Lung (tissue), 12 donors: Measurements from ENCODE around the gene PDP2. TPM values are rescaled to one million over a fixed set of nuclear protein-coding genes. Genes with fewer than 3 reads are reported as not detected.

Source experiments
- ATAC-seq: fragments of 200-7000 bp; cut with Tn5 transposase; one replicate; pipeline ENCODE4 v1.9.1; 2020; ENCODE audit warnings: moderate number of reproducible peaks; ENCODE audit not compliant: insufficient read depth, low FRiP score
- DNase-seq, 3 donors: peaks; one replicate each; pipeline ENCODE4 v3.0.0-alpha.2; 2013 to 2017
- H3K27ac ChIP-seq, 2 donors: one replicate each; pipeline ENCODE4 v1.5.1; 2013; ENCODE audit warnings: mild to moderate bottlenecking in 2 of 2, moderate library complexity in 2 of 2, control low read depth in 1 of 2, inconsistent platforms in 1 of 2, low read depth in 1 of 2, low read length in 1 of 2
- H3K27me3 ChIP-seq, 3 donors: one replicate each; pipeline ENCODE4 v1.5.1; 2013; ENCODE audit warnings: low read length in 2 of 3; ENCODE audit not compliant: control insufficient read depth in 3 of 3, insufficient read depth in 3 of 3
- H3K36me3 ChIP-seq, 4 donors: one replicate each; pipeline ENCODE4 v1.5.1; 2013; ENCODE audit warnings: low read length in 4 of 4, mild to moderate bottlenecking in 1 of 4, moderate library complexity in 1 of 4; ENCODE audit not compliant: control insufficient read depth in 4 of 4, insufficient read depth in 4 of 4
- H3K4me1 ChIP-seq, 5 donors: one replicate each; pipeline ENCODE4 v1.5.1; 2013; ENCODE audit warnings: low read length in 5 of 5, mild to moderate bottlenecking in 2 of 5, moderate library complexity in 1 of 5; ENCODE audit not compliant: control insufficient read depth in 5 of 5, insufficient read depth in 5 of 5
- H3K4me3 ChIP-seq: one replicate; pipeline ENCODE4 v1.5.1; 2013; ENCODE audit warnings: mild to moderate bottlenecking, control low read depth, moderate library complexity
- H3K9ac ChIP-seq, 2 donors: one replicate each; pipeline ENCODE4 v1.5.1; 2013; ENCODE audit warnings: low read length in 2 of 2, control low read depth in 1 of 2; ENCODE audit not compliant: insufficient read depth in 1 of 2
- H3K9me3 ChIP-seq, 4 donors: one replicate each; pipeline ENCODE4 v1.5.1; 2013; ENCODE audit warnings: low read length in 3 of 4, mild to moderate bottlenecking in 1 of 4, moderate library complexity in 1 of 4; ENCODE audit not compliant: control insufficient read depth in 4 of 4, insufficient read depth in 3 of 4
- WGBS, 2 donors: extraction: QIAGEN DNeasy Blood & Tissue Kit; methylation state at CpG; one replicate each; pipeline ENCODE4 v1.1.7; 2013; 5-methylcytosine and 5-hydroxymethylcytosine counted together
- polyA plus RNA-seq, 2 donors: library from polyadenylated mRNA; stranded (reverse); fragments of 200-250 nt; gene quantifications; one replicate each; pipeline ENCODE4 v1.2.1, GENCODE V29; 2013
- total RNA-seq, 2 donors: library from RNA; depleted of rRNA in 1 of 2; stranded (reverse); fragments of >200 nt in 1 of 2; gene quantifications; one replicate each; pipeline ENCODE4 v1.2.1, GENCODE V29; 2014 to 2021
- TF ChIP-seq, protein P1 (sequence below): IDR thresholded peaks from 2 replicates; pipeline ENCODE4 v1.5.1; 2012; ENCODE audit warnings: mild to moderate bottlenecking; ENCODE audit errors: control extremely low read depth, extremely low read depth
- donor health status: control.
- donor health status: control.
- donor health status: Bipolar disorder and iron deficiency.
- donor health status: healthy.
- donor health status: DM: yes; HTN: yes; CAD: no.

PDP2 gene
- total and polyA plus RNA-seq, 4 donors: 4.5 to 23.0 (median 13.1) TPM

DNA sequence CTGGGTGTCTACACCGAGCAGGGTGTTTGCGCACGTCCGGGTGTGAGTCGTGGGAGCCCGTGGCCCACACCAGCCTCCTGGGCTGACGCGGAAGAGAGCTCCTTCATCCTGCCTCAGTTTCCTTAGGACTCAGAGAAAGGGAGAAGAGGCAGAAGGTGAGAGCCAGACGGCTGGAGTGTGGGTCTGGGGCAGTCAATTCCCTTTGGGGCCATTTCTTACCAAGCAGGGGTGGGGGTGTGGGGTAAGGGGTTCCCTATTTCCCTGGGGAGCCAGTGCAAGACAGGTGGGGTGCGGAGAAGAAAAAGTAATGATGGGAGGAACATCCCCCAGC is 35.3 kb upstream of the PDP2 start:
- peaks cover 0 to 3% (median 0%) of the 10 kb centered on the region in 4 donors for H3K9me3 ChIP-seq
- peaks cover 0 to 44% (median 35%) of the 10 kb centered on the region in 3 donors for H3K27me3 ChIP-seq
- TF ChIP-seq, protein P1, sequence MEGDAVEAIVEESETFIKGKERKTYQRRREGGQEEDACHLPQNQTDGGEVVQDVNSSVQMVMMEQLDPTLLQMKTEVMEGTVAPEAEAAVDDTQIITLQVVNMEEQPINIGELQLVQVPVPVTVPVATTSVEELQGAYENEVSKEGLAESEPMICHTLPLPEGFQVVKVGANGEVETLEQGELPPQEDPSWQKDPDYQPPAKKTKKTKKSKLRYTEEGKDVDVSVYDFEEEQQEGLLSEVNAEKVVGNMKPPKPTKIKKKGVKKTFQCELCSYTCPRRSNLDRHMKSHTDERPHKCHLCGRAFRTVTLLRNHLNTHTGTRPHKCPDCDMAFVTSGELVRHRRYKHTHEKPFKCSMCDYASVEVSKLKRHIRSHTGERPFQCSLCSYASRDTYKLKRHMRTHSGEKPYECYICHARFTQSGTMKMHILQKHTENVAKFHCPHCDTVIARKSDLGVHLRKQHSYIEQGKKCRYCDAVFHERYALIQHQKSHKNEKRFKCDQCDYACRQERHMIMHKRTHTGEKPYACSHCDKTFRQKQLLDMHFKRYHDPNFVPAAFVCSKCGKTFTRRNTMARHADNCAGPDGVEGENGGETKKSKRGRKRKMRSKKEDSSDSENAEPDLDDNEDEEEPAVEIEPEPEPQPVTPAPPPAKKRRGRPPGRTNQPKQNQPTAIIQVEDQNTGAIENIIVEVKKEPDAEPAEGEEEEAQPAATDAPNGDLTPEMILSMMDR: no peak
- 14 to 23% methylated on average over 10 of the region's 10 CpGs for WGBS, 2 donors
- no peak for ATAC-seq
- H3K4me3 ChIP-seq: no peak overlapping the region
- H3K27ac ChIP-seq: no peak overlapping the region
- H3K36me3 ChIP-seq: no peaks in the 10 kb centered on the region
- H3K9ac ChIP-seq: no peak overlapping the region
- no peak for DNase-seq
- peaks cover 0 to 9% (median 0%) of the 10 kb centered on the region in 5 donors for H3K4me1 ChIP-seq

DNA sequence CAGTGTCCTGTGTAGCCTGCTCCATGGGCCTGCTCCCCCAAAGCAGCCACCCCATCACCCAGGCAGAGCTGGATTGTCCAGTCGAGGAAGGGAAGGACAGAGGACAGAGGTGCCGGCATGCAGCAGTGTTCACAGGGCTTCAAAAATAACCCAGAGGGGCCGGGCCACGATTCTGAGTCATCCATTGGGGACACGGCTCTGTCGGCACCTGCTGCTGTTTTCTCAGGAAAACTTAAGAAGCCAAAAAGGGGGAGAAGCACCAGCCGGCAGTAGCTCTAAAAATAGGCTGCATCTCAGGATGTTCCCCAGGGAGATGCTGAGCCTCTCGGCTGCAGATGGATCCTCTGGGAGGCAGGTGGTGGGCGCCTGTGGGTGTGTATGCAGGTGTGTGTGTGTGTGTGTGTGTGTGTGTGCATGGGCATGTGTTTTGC is 34.5 kb upstream of the PDP2 start:
- 67 to 81% methylated on average over 9 of the region's 9 CpGs for WGBS, 2 donors
- Histone ChIP-seq H3K27me3 (peaks cover 0 to 44% (median 35%) of the 10 kb centered on the region in 3 donors), H3K36me3 (no peaks in the 10 kb centered on the region), H3K4me3 (no peak overlapping the region), H3K27ac (no peak overlapping the region), H3K4me1 (peaks cover 0 to 9% (median 0%) of the 10 kb centered on the region in 5 donors), H3K9ac (no peak overlapping the region), H3K9me3 (peaks cover 0 to 3% (median 0%) of the 10 kb centered on the region in 4 donors)
- DNase-seq (no peak), ATAC-seq (no peak)
- TF ChIP-seq, protein P1: no peak

DNA sequence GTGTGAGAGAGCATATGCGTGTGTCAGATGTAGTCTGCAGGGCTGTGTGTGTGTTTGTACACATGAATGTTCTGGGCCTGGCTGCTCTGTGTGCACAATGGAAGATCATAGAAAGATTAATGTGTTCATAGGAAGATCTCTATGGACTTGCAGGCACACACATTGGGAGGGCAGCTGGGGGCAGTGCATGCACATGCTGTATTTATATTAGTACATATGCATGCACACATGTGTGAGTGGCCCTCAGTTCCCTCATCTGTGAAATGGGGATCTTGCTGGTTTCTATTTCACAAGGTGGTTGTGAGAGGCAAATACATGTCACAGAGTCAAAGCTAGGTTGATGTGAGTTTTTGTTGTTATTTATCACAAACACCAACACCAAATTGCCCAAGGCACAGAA is 34.0 kb upstream of the PDP2 start:
- H3K36me3 ChIP-seq: no peaks in the 10 kb centered on the region
- ATAC-seq: no peak
- peaks cover 0 to 44% (median 35%) of the 10 kb centered on the region in 3 donors for H3K27me3 ChIP-seq
- H3K4me3 ChIP-seq: no peak overlapping the region
- H3K27ac ChIP-seq: no peak overlapping the region
- 92 to 95% methylated on average over 1 of the region's 1 CpG for WGBS, 2 donors
- no peak overlapping the region for H3K9ac ChIP-seq
- H3K9me3 ChIP-seq: peaks cover 0 to 3% (median 0%) of the 10 kb centered on the region in 4 donors
- peaks cover 0 to 9% (median 0%) of the 10 kb centered on the region in 5 donors for H3K4me1 ChIP-seq
- TF ChIP-seq, protein P1: no peak
- DNase-seq: no peak

DNA sequence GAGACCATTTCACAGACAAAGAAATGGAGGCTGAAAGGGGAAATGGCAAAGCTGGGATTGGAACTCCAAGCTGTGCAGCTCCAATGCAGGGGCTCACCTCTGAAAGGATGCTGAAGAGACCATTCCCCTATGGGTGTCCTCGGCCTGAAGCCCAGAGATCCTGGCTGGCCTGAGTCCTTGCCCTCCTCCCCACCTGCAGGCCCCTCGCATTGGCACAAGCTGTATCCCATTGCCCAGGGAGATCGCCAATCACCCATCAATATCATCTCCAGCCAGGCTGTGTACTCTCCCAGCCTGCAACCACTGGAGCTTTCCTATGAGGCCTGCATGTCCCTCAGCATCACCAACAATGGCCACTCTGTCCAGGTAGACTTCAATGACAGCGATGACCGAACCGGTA is 33.5 kb upstream of the PDP2 start:
- Histone ChIP-seq H3K9me3 (peaks cover 0 to 3% (median 0%) of the 10 kb centered on the region in 4 donors), H3K27me3 (peaks cover 0 to 44% (median 35%) of the 10 kb centered on the region in 3 donors), H3K4me3 (no peak overlapping the region), H3K4me1 (peaks cover 0 to 9% (median 0%) of the 10 kb centered on the region in 5 donors), H3K27ac (no peak overlapping the region), H3K9ac (no peak overlapping the region), H3K36me3 (no peaks in the 10 kb centered on the region)
- DNase-seq (no peak), ATAC-seq (no peak)
- WGBS, 2 donors: 97 to 99% methylated on average over 6 of the region's 6 CpGs
- TF ChIP-seq, protein P1: no peak
